Esophagus squamous epithelium (tissue), 5 donors: Measurements from ENCODE around the gene DLG2. TPM values are rescaled to one million over a fixed set of nuclear protein-coding genes. Genes with fewer than 3 reads are reported as not detected.

ENCODE experiments used
- DNase-seq: peaks from one replicate; lab custom pipeline; 2025; lab: John Stamatoyannopoulos, UW
- H3K27ac ChIP-seq, 4 donors: fragments of 200-600 bp; sonication (generic); one replicate each; pipeline ENCODE4 v1.5.1; 2016 to 2019; ENCODE audit warnings: mild to moderate bottlenecking in 1 of 4
- H3K27me3 ChIP-seq, 4 donors: fragments of 200-600 bp; sonication (generic); 1 replicate in 3 of 4; 2 replicates in 1 of 4; pipeline versions ENCODE4 v1.5.1 to v1.6.0; 2017 to 2021; ENCODE audit warnings: antibody characterized with exemption in 1 of 4
- H3K36me3 ChIP-seq, 3 donors: fragments of 200-600 bp; sonication (generic); one replicate each; pipeline ENCODE4 v1.5.1; 2016 to 2019
- H3K4me1 ChIP-seq, 3 donors: fragments of 200-600 bp; sonication (generic); one replicate each; pipeline ENCODE4 v1.5.1; 2017 to 2019
- H3K4me3 ChIP-seq, 4 donors: fragments of 200-600 bp; sonication (generic); 1 replicate in 3 of 4; 2 replicates in 1 of 4; pipeline ENCODE4 v1.5.1; 2016 to 2019; ENCODE audit warnings: mild to moderate bottlenecking in 2 of 4, moderate library complexity in 1 of 4
- H3K9me3 ChIP-seq, 3 donors: fragments of 200-600 bp; sonication (generic); one replicate each; pipeline ENCODE4 v1.5.1; 2016 to 2019
- CTCF ChIP-seq, 6 experiments: fragments of 450-650 bp in 4 of 6; fragments of 200-600 bp in 2 of 6; sonication (generic) in 2 of 6; IDR thresholded peaks; one replicate each; pipeline ENCODE4 v1.5.1; 2016 to 2019; ENCODE audit warnings: antibody characterized with exemption in 6 of 6, mild to moderate bottlenecking in 4 of 6, moderate library complexity in 4 of 6
- POLR2A ChIP-seq, 4 donors: fragments of 450-650 bp; IDR thresholded peaks; one replicate each; pipeline ENCODE4 v1.6.1; 2017; ENCODE audit warnings: antibody characterized with exemption in 4 of 4, mild to moderate bottlenecking in 4 of 4, moderate library complexity in 3 of 4
- WGBS, 2 donors: methylation state at CpG; one replicate each; pipeline ENCODE4 v1.1.5; 2018; 5-methylcytosine and 5-hydroxymethylcytosine counted together
- intact Hi-C: fragments of 100-400 bp; cut with DNase I; formaldehyde crosslinking; loops from one replicate; pipeline ENCODE4 v1.15.0; 2022
- total RNA-seq, 4 donors: library from RNA; depleted of rRNA; stranded (reverse); fragments of >200 nt; gene quantifications; one replicate each; pipeline ENCODE4 v1.1.0, GENCODE V29; 2016
- donor health status: DM: yes; HTN: yes; CAD: no.

The DLG2 gene
- total RNA-seq, 4 donors from 2014 or later, result 2.9 to 27.7 (median 12.6) TPM

- no peak for DNase-seq
- intact Hi-C loops, result no loop called here
These were observed 2106.3 kb downstream of the DLG2 start for GRCh38 chr11:83520849-83521248.

GRCh38 chr11:83511646-83512045 is 2115.5 kb downstream of the DLG2 start:
- 70 to 100% methylated on average over 1 to 2 of the region's 2 CpGs for WGBS, 2 donors
- Histone ChIP-seq H3K27me3 (no peaks in the 10 kb centered on the region), H3K4me1 (no peaks in the 10 kb centered on the region), H3K9me3 (no peaks in the 10 kb centered on the region), H3K27ac (no peak overlapping the region), H3K36me3 (no peaks in the 10 kb centered on the region), H3K4me3 (no peak overlapping the region)
- no peak for TF ChIP-seq CTCF (IDR thresholded peaks at IDR 0.05)
- TF ChIP-seq POLR2A (IDR thresholded peaks at IDR 0.05), result no peak
- no peak for DNase-seq
- intact Hi-C loops, result no loop called here

More at GRCh38 chr11:83520849-83521248, 2106.3 kb downstream of the DLG2 start:
- no peak overlapping the region for H3K4me3 ChIP-seq
- no peaks in the 10 kb centered on the region for H3K4me1 ChIP-seq
- H3K27me3 ChIP-seq, result no peaks in the 10 kb centered on the region
- peaks cover 0 to 9% (median 0%) of the 10 kb centered on the region in 3 donors for H3K36me3 ChIP-seq
- peaks cover 0 to 9% (median 0%) of the 10 kb centered on the region in 3 donors for H3K9me3 ChIP-seq
- TF ChIP-seq CTCF (IDR thresholded peaks at IDR 0.05) (no peak), POLR2A (IDR thresholded peaks at IDR 0.05) (no peak)
- 53% methylated on average over 3 of the region's 3 CpGs for WGBS, 2 donors
- no peak overlapping the region for H3K27ac ChIP-seq

DNA sequence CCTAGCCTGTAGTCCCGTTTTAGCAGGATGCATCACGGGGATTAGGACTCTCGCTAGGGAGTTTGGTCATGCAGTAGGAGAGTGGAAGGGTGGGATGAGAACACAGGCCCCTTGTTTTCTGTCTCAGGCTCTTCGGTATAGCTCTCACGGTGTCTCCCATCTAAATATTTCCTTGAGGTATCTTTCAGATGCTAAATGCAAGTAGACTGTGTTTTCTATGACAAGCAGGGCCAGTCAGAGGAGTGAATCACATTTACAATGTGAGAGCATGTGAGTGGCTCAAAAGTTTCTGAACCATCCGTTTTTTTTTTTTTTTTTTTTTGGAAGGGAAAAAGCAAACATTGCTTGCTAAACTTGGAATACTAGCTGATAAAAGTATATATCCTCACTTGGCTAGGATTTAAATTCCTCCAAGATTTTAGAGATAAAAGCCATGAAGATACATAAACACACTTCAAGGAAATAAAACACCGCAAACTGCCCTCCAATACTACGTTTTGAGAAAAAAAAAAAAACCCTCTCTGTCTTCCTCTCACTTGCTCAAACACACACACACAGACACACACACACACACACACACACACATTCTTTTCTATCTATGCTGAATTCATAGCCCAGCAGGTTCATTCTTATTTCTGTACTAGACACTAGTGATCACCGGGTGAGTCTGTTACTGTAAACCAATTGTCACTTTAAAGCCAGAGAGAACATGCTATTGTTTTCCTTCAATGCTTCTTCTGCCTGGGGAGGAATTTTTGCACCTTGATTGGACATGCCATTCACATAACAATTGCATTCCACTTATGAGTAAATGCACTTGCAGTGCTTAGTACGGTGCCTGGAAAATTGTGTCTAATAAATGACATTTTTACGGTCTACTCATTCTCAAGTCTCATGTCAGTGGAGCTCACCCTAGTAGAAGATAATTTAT is 2116.3 kb downstream of the DLG2 start:
- 44 to 53% methylated on average over 11 of the region's 11 CpGs for WGBS, 2 donors
- Histone ChIP-seq H3K36me3 (no peaks in the 10 kb centered on the region), H3K9me3 (no peaks in the 10 kb centered on the region), H3K4me3 (no peak overlapping the region), H3K27ac (no peak overlapping the region), H3K27me3 (no peaks in the 10 kb centered on the region), H3K4me1 (no peaks in the 10 kb centered on the region)
- DNase-seq, result no peak
- intact Hi-C loops, result no loop called here
- no peak for TF ChIP-seq POLR2A (IDR thresholded peaks at IDR 0.05)
- TF ChIP-seq CTCF (IDR thresholded peaks at IDR 0.05), result no peak

DNA sequence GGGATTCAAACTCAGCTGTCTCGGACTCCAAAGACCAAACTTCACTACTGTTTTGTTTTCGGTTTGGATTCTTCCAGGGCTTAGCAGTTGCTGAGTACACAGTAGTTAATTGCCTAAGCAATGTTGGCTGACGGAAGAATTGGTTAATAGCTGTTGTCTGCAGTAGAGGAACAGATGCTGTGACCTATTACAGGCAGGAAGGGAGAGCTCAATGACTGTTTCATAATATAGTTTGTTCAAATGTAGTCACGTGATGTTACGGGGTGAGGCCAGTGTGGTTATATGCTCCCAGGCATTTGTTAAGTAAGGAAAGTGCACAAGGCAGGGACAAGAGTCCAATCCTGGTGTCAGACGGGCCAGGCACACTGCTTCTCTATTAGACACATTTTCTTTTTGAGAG is 2118.3 kb downstream of the DLG2 start:
- intact Hi-C loops, result no loop called here
- no peak for DNase-seq
- WGBS, 2 donors, result 66 to 68% methylated on average over 5 to 6 of the region's 6 CpGs
- H3K27ac ChIP-seq, result no peak overlapping the region
- H3K9me3 ChIP-seq, result no peaks in the 10 kb centered on the region
- TF ChIP-seq CTCF (IDR thresholded peaks at IDR 0.05) (no peak), POLR2A (IDR thresholded peaks at IDR 0.05) (no peak)
- H3K4me1 ChIP-seq, result no peaks in the 10 kb centered on the region
- H3K4me3 ChIP-seq, result no peak overlapping the region
- H3K27me3 ChIP-seq, result no peaks in the 10 kb centered on the region
- no peaks in the 10 kb centered on the region for H3K36me3 ChIP-seq

- TF ChIP-seq POLR2A (IDR thresholded peaks at IDR 0.05), result no peak
- TF ChIP-seq CTCF (IDR thresholded peaks at IDR 0.05), result no peak
- H3K4me3 ChIP-seq, result no peak overlapping the region
- H3K9me3 ChIP-seq, result no peaks in the 10 kb centered on the region
- peaks cover 0 to 3% (median 0%) of the 10 kb centered on the region in 3 donors for H3K4me1 ChIP-seq
- no peak overlapping the region for H3K27ac ChIP-seq
- no peaks in the 10 kb centered on the region for H3K36me3 ChIP-seq
- no peaks in the 10 kb centered on the region for H3K27me3 ChIP-seq
- WGBS, 2 donors, result 43 to 74% methylated on average over 3 of the region's 3 CpGs
- DNase-seq, result no peak
- intact Hi-C loops, result no loop called here
These were observed 2125.1 kb downstream of the DLG2 start for GRCh38 chr11:83502041-83502440.
